ENCODE measurements around the gene GGA2. TPM values are rescaled to one million over a fixed set of nuclear protein-coding genes. Genes with fewer than 3 reads are reported as not detected.

GGA2 gene
- total RNA-seq, 1 experiment from 2014 or later: 142 TPM

- H3K4me3 ChIP-seq (ENCODE audit: low read depth, low read length, poor library complexity, severe bottlenecking): no peak overlapping the region
- DNase-seq (ENCODE audit: low spot score): no peak
- no peaks in the 10 kb centered on the region for H3K27me3 ChIP-seq (replicated peaks; ENCODE audit: insufficient read depth, low read depth, low read length, poor library complexity)
- peaks cover 21% of the 10 kb centered on the region for H3K4me1 ChIP-seq (ENCODE audit: insufficient read depth, low read length, poor library complexity, severe bottlenecking)
- no TSS peak for BruUV-seq (replicated peaks)
- ChIA-PET CTCF (no interaction called here), POLR2A (ENCODE audit: low non-redundant PET) (no interaction called here)
- peaks cover 1% of the 10 kb centered on the region for H3K36me3 ChIP-seq (ENCODE audit: insufficient read depth, low read length, poor library complexity, severe bottlenecking)
- no peak overlapping the region for H3K27ac ChIP-seq (ENCODE audit: low read depth, low read length, poor library complexity, severe bottlenecking)
- H3K9me3 ChIP-seq (ENCODE audit: low read depth, low read length, poor library complexity, severe bottlenecking): no peaks in the 10 kb centered on the region
- TF ChIP-seq EZH2 (IDR thresholded peaks at IDR 0.05; ENCODE audit: borderline replicate concordance, low read depth, low read length, poor library complexity, severe bottlenecking) (no peak), CTCF (conservative IDR thresholded peaks at IDR 0.05; ENCODE audit: low read depth, low read length) (no peak)
- intact Hi-C loops (cut with micrococcal nuclease; ENCODE audit: unreplicated experiment): no loop called here
These were observed 9.0 kb downstream of the GGA2 start for GRCh38 chr16:23501291-23501690.

GRCh38 chr16:23500862-23501225, 9.4 kb downstream of the GGA2 start:
- BruUV-seq (replicated peaks): no TSS peak
- TF ChIP-seq CTCF (conservative IDR thresholded peaks at IDR 0.05; ENCODE audit: low read depth, low read length) (no peak), EZH2 (IDR thresholded peaks at IDR 0.05; ENCODE audit: borderline replicate concordance, low read depth, low read length, poor library complexity, severe bottlenecking) (no peak)
- POLR2A ChIA-PET (ENCODE audit: low non-redundant PET): no interaction called here
- Histone ChIP-seq H3K36me3 (ENCODE audit: insufficient read depth, low read length, poor library complexity, severe bottlenecking) (peaks cover 6% of the 10 kb centered on the region), H3K4me1 (ENCODE audit: insufficient read depth, low read length, poor library complexity, severe bottlenecking) (peaks cover 20% of the 10 kb centered on the region), H3K27me3 (replicated peaks; ENCODE audit: insufficient read depth, low read depth, low read length, poor library complexity) (no peaks in the 10 kb centered on the region), H3K4me3 (ENCODE audit: low read depth, low read length, poor library complexity, severe bottlenecking) (no peak overlapping the region), H3K9me3 (ENCODE audit: low read depth, low read length, poor library complexity, severe bottlenecking) (no peaks in the 10 kb centered on the region), H3K27ac (ENCODE audit: low read depth, low read length, poor library complexity, severe bottlenecking) (no peak overlapping the region)
- CTCF ChIA-PET: no interaction called here
- intact Hi-C loops (cut with micrococcal nuclease; ENCODE audit: unreplicated experiment): no loop called here
- no peak for DNase-seq (ENCODE audit: low spot score)

- POLR2A ChIA-PET (ENCODE audit: low non-redundant PET): no interaction called here
- no peaks in the 10 kb centered on the region for H3K27me3 ChIP-seq (replicated peaks; ENCODE audit: insufficient read depth, low read depth, low read length, poor library complexity)
- DNase-seq (ENCODE audit: low spot score): no peak
- intact Hi-C loops (cut with micrococcal nuclease; ENCODE audit: unreplicated experiment): no loop called here
- peak overlapping the region; percentile 29 for H3K27ac ChIP-seq (ENCODE audit: low read depth, low read length, poor library complexity, severe bottlenecking)
- CTCF ChIA-PET: no interaction called here
- H3K4me1 ChIP-seq (ENCODE audit: insufficient read depth, low read length, poor library complexity, severe bottlenecking): peaks cover 15% of the 10 kb centered on the region
- H3K36me3 ChIP-seq (ENCODE audit: insufficient read depth, low read length, poor library complexity, severe bottlenecking): peaks cover 11% of the 10 kb centered on the region
- no peaks in the 10 kb centered on the region for H3K9me3 ChIP-seq (ENCODE audit: low read depth, low read length, poor library complexity, severe bottlenecking)
- H3K4me3 ChIP-seq (ENCODE audit: low read depth, low read length, poor library complexity, severe bottlenecking): no peak overlapping the region
- BruUV-seq (replicated peaks): no TSS peak
- TF ChIP-seq CTCF (conservative IDR thresholded peaks at IDR 0.05; ENCODE audit: low read depth, low read length) (no peak), EZH2 (IDR thresholded peaks at IDR 0.05; ENCODE audit: borderline replicate concordance, low read depth, low read length, poor library complexity, severe bottlenecking) (no peak)
These were observed 10.0 kb downstream of the GGA2 start for GRCh38 chr16:23500212-23500861.

Measured in A673 (cell line).